Gastroesophageal sphincter (tissue), 3 donors: Measurements from ENCODE around the gene MAGED2.

Source experiments
- CTCF ChIP-seq, 4 experiments: fragments of 200-600 bp in 2 of 4; fragments of 450-650 bp in 2 of 4; sonication (generic) in 1 of 4; IDR thresholded peaks; one replicate each; pipeline ENCODE4 v1.5.1; 2017 to 2019; ENCODE audit warnings: antibody characterized with exemption in 4 of 4, mild to moderate bottlenecking in 2 of 4, moderate library complexity in 2 of 4
- EP300 ChIP-seq: sonication (generic); formaldehyde crosslinking; IDR thresholded peaks from one replicate; pipeline ENCODE4 v1.6.1; 2017; ENCODE audit warnings: antibody characterized with exemption, mild to moderate bottlenecking
- POLR2A ChIP-seq, 2 donors: fragments of 450-650 bp; IDR thresholded peaks; one replicate each; pipeline ENCODE4 v1.6.1; 2017; ENCODE audit warnings: antibody characterized with exemption in 2 of 2, mild to moderate bottlenecking in 2 of 2, moderate library complexity in 1 of 2

GRCh38 chrX:54807524-54808108 is at the start of gene MAGED2:
- no peak for TF ChIP-seq CTCF (IDR thresholded peaks at IDR 0.05)
- TF ChIP-seq EP300: no peak
- TF ChIP-seq POLR2A (IDR thresholded peaks at IDR 0.05): no peak
